LoVo (cell line): ENCODE measurements around the gene LGR4.
A peak's percentile ranks its signal among the peaks of the same experiment; 100 is the strongest.

ENCODE experiments used
- DNase-seq: peaks from one replicate; pipeline ENCODE4 v3.0.0-alpha.2; 2016; ENCODE audit warnings: low spot score

LGR4 gene

GRCh38 chr11:27401833-27402316 is 70.7 kb downstream of the LGR4 start:
- DNase-seq, result peak; percentile 75

DNA sequence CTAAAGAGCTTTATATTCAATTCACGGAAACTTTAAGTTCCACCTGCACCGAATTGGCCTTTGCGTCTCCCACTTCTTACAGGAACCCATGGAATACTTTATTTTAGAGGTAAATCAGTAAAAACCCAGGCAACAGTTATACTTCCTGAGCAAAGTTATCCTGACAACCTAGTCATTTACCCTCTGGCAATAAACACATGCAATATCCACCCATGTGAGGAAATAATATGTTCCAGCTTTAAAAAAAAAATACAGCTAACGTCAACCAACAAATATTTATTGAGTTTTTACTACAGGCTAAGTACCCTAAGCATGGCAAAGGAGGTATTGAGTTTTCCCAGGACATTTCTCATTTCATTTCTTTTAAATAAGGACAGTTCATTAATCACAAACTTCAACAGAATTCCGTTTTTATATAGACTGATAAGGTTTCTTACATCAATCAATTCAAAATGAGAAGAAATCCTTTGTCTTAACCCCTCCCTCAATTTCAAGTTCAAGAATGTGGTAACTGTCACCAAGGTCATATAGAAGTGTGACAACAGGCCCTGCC is 71.2 kb downstream of the LGR4 start:
- peak; percentile 60 for DNase-seq

GRCh38 chr11:27398400-27398770 is 74.2 kb downstream of the LGR4 start:
- DNase-seq, result no peak

DNA sequence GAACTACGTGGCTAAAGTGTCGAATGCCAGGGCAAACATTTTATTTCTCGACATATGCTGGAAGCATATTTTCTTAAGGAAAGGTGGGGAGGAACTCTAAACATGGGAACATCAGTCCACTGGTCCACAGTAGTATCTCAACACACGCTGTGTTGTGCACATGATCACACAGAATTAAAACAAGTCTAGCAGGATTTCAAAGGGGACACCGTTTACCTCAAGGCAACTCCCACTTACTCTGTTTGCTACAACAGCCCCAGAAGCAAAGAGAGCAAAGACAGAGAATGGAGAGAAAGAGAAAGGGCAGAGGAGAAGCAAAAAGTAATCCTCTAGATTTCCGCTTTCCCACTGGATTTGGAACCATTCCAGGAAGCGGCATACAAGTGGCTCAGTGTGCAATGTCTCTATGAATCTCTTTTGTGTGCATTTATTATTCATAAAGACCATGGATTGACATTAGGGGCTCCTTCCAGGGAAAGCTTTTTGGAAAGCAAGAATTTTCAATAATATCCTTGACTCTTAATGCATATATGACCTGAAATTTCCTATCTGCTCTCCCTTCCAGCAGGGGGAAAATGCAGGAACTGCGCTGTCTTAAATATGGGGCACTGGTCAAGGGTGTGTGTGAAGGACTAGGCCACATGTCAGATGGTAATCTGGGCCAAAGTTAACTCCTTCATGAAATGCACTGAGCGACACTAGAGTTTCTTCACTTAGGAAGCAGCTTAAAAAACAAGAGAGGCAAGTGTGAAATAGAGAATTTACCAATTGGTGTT is 74.8 kb downstream of the LGR4 start:
- no peak for DNase-seq

DNA sequence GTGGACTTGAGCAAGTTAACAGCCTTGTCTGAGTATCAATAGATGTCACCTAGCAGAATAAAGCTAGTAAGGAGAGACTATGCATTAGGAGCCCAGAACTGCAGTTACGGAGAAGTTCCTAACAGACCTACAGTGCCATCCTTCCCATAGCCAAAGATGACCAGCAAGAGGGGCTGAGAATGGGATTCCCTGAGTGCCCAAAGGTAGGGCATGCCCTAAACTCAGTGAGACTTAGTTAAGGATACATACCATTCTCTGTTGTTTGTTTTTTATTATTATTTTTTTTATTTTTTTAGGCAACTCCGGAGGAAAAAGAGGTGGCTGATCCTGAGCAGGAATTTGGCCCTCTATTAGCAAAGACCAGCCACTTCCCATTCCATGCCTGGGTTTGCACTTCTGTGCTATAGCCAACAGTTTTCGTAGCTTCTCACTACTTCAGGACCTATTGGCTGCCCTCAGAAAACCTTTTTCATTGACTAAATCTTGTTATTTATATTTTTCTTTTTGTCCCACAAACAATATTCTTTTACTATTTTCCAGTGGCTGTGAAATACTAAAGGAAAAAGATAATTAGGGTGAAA is 76.2 kb downstream of the LGR4 start:
- no peak for DNase-seq

DNA sequence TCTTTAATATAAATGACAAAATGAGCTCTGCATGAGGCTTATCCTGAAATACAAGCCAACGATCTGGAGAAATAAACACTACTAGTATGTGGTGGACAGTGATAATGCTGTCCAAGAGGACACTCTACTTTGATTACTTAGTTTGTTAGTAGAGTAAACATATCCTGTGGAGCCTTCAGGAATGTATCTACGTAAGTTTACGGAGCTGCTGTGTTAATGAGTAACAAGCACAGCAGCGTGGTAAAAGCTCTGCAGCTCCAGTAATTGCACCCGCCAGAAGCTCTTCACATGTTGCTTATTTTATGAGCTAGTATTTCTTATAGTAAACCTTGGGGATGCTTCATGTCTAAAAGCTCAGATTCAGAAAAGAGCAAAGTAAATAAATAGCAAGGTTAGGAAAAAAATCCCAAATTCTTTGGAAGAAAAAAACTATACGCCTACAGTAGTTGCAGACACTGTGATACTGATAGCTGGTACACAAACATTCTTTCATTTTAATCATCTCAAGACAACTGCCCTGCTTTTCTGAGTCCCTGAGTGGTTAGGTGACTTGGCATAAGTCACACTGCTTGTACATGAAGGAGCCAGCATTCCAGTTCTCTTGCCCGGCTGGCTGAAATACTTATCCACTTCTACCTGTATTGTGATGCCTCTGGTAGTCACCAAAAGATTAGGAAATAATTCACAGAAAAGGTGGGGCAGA is 76.9 kb downstream of the LGR4 start:
- DNase-seq, result peak; percentile 80

- no peak for DNase-seq
Measured at GRCh38 chr11:27394781-27395228, 77.8 kb downstream of the LGR4 start.

- peak; percentile 37 for DNase-seq
Measured at GRCh38 chr11:27392278-27393114, 80.1 kb downstream of the LGR4 start.

- peak; percentile 68 for DNase-seq
Measured at GRCh38 chr11:27391331-27392015, 81.1 kb downstream of the LGR4 start.

DNA sequence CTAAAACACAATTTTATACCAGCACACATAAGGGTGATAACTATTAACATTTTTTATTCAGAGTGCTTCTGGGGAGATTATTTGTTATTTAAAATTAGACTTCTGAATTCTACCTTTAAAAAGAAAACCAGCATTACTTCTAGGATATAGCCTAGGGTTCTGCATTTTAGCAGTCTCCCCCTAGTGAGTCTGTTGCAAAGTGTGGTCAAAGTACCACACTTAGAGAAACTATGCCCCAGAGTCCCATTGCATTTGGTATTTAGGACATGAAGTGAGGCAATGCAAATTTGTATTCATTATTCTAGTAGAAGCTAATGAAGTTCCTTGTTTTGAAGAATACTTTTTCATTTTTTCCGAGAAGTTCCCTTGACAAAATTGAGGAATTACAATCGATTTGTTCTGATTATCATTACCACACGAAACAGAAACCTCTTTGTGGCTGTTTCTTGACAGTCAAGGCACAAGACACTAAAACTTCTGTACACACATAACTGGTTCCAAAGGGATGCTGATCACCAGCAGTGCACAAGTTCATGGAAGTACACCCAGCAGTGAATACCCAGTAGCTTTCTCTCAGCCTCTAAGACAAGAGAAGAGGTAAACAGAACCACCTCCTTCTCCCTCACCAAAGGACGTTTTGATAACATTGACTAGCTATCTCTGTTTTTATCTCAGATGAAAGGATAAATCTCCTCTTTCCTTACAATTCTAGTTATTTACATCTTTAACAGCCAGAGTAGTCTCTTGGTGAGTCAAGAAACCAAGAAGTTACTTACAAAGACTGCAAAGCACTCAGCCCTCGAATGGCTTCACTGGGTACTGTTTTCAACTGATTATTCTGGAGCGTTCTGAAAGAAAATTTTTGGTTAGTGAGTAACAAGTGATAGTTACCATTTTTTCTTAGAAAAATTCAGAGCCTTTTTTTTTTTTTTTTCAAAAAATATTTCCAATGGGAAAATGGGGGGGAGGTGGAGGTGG is 82.0 kb downstream of the LGR4 start:
- no peak for DNase-seq

DNA sequence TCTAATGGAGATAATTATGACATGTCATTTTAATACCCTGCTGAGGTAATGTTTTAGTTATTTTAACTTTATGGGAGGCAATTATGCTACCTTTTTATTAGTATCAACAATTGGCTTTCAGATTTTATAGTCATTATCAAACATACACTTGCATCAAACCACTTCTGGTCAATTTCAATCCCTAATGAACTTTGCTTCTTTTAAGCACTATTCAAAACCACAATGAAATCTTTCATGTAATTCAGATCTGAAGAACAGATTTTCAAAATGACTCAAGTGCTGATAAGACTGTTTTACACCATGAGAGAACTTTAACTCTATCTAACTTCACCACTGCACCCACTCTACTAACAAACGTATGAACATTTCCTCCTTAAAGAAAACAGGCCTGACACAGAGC is 83.7 kb downstream of the LGR4 start:
- DNase-seq, result peak; percentile 63

- no peak for DNase-seq
Measured at GRCh38 chr11:27388001-27388400, 84.6 kb downstream of the LGR4 start.

- no peak for DNase-seq
Measured at GRCh38 chr11:27387362-27387761, 85.2 kb downstream of the LGR4 start.

DNA sequence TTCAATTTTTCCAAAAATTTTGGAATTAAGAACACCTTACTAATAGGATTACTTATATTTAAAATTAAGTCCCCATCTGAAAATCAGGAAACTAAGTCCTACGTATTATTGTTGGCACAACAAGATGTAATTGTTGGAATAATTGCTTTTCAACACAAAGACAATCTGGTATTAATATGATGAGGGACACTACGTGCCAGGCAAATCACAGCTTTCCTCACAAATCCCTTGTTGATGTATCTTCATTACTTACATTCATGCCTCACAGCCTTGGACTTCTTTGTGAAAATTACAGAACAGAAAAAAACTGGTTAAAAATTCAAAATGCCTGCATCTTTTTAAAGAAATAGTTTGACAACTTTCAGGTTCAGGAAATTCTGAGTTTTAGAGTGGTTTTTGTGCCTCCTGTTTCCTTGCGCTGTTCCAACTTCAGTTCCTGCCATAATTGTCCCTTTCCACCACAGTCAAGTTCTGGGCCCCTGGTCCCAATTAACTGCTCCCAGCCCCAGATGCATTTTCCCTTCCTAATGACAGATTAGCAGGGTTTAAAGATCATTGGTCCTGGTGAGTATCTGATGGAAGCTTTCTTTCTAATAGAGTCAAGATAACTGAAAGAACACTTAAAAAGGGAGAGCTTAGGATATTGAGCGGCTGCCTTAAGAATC is 86.3 kb downstream of the LGR4 start:
- DNase-seq, result no peak

DNA sequence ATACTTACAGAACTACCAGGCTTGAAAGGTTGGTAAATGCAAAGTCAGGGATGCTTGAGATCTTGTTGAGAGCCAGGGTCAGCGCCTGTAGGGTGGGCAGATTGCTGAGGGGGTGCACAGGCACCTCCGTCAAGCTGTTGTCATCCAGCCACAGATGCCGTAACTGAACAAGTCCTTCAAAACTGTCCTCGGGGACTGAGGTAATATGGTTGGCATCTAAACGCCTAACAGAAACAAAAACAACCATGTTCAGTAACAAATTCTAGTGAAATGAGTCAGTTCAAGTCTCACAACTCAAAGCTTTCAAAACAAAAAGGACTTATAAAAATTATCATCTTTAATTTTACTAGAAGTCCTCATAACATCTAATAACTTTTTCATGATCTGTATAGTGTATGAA is 87.3 kb downstream of the LGR4 start:
- no peak for DNase-seq

GRCh38 chr11:27384227-27384626 is 88.4 kb downstream of the LGR4 start:
- DNase-seq, result no peak

GRCh38 chr11:27383645-27384044 is 88.9 kb downstream of the LGR4 start:
- DNase-seq, result no peak

GRCh38 chr11:27381238-27381666 is 91.3 kb downstream of the LGR4 start:
- no peak for DNase-seq

DNA sequence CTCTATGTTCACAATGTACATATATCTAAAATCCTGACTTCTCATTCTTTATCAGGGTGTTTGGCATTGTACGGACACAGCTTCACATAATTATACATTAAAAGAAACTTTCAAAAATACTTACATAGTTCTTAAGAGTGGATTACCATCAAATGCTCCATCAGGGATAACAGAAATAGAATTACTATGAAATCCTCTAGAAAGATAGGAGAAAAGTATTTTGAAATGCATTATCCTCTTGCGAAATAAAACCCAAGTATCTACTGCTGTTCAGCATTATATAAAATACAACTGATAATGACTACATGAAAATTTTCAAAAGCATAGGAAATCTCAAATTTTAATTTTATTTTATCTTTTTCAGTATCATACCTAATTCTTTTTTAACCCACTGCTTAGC is 91.8 kb downstream of the LGR4 start:
- no peak for DNase-seq
